H1 (cell line): ENCODE data around the gene SP7. TPM values are rescaled to one million over a fixed set of nuclear protein-coding genes. Genes with fewer than 3 reads are reported as not detected.

Experiments used
- ASH2L ChIP-seq: fragments of 200-600, 300-600 bp; sonication (generic); IDR thresholded peaks from one replicate; pipeline ENCODE4 v1.7.1; 2017; ENCODE audit warnings: low read length
- CBX8 ChIP-seq: fragments of 300-800, 300-1000 bp; sonication (generic); IDR thresholded peaks from 2 replicates; pipeline ENCODE4 v1.7.1; 2016; ENCODE audit warnings: low read depth, low read length, borderline replicate concordance
- CEBPB ChIP-seq: IDR thresholded peaks from 2 replicates; pipeline ENCODE4 v1.6.1; 2012; ENCODE audit warnings: low read depth, low read length
- CTBP2 ChIP-seq: IDR thresholded peaks from 2 replicates; pipeline ENCODE4 v1.7.0; 2011; ENCODE audit warnings: borderline replicate concordance, mild to moderate bottlenecking, moderate library complexity, mixed read lengths, low read length; ENCODE audit not compliant: insufficient read depth, insufficient read length
- EP300 ChIP-seq, 2 experiments: IDR thresholded peaks; 1 replicate in 1 of 2; 2 replicates in 1 of 2; pipeline ENCODE4 v1.6.1; 2011 to 2012; ENCODE audit warnings: low read depth in 2 of 2, low read length in 2 of 2, mild to moderate bottlenecking in 2 of 2, borderline replicate concordance in 1 of 2, inconsistent platforms in 1 of 2, moderate library complexity in 1 of 2
- MAFK ChIP-seq: IDR thresholded peaks from 2 replicates; pipeline ENCODE4 v1.6.1; 2012; ENCODE audit warnings: low read depth, mild to moderate bottlenecking, improper control_type of control experiment, low read length
- NANOG ChIP-seq: IDR thresholded peaks from 2 replicates; pipeline ENCODE4 v1.6.1; 2011; ENCODE audit warnings: low read length, low read depth, mild to moderate bottlenecking, inconsistent platforms; ENCODE audit not compliant: insufficient read depth, poor library complexity, severe bottlenecking
- PHF8 ChIP-seq: fragments of 200-600 bp; sonication (generic); conservative IDR thresholded peaks from 2 replicates; pipeline ENCODE4 v1.7.1; 2012; ENCODE audit warnings: low read depth, mild to moderate bottlenecking, inconsistent platforms, low read length, moderate library complexity
- RBBP5 ChIP-seq: IDR thresholded peaks from 2 replicates; pipeline ENCODE4 v1.7.1; 2012; ENCODE audit warnings: low read depth, mild to moderate bottlenecking, inconsistent platforms, low read length, moderate library complexity, borderline replicate concordance
- ZNF274 ChIP-seq: IDR thresholded peaks from 2 replicates; pipeline ENCODE4 v1.7.0; 2012; ENCODE audit warnings: low read length, borderline replicate concordance; ENCODE audit errors: extremely low read depth
- polyA plus RNA-seq, 7 experiments: library from polyadenylated mRNA; depleted of rRNA in 3 of 7; stranded (reverse) in 5 of 7; unstranded in 2 of 7; fragments of >200 nt in 5 of 7; fragments of 200-250 nt in 2 of 7; gene quantifications; 1 replicate in 5 of 7; 2 replicates in 1 of 7; 4 replicates in 1 of 7; pipeline versions ENCODE4 v1.2.1 to v1.2.3, GENCODE V29; 2011 to 2013; ENCODE audit warnings: missing spikeins in 2 of 7, mixed read lengths in 2 of 7
- total RNA-seq: library from RNA; stranded (reverse); fragmentation: NEBNext Ultra II Directional; extraction: Animal tissue kit (Norgen Biotek cat#: 25700); gene quantifications from 2 replicates; pipeline ENCODE4 v1.2.1, GENCODE V29; 2021
- TF ChIP-seq, protein P1 (sequence below), 3 experiments: IDR thresholded peaks; 1 replicate in 2 of 3; 2 replicates in 1 of 3; pipeline versions ENCODE4 v1.5.1 to v1.6.1; 2011; ENCODE audit warnings: low read length in 3 of 3, mild to moderate bottlenecking in 3 of 3, inconsistent platforms in 2 of 3, low read depth in 1 of 3, moderate library complexity in 1 of 3; ENCODE audit not compliant: insufficient read depth in 1 of 3; ENCODE audit errors: control extremely low read depth in 1 of 3
- TF ChIP-seq, protein P2 (sequence below): IDR thresholded peaks from 2 replicates; pipeline ENCODE4 v1.6.1; 2012; ENCODE audit warnings: low read length, inconsistent platforms

SP7 gene
- total and polyA plus RNA-seq, 2 of the 8 experiments (the other 6 are each of a cell fraction or from before 2014, with no cell fraction given) = 0.12 to 0.13 TPM

DNA sequence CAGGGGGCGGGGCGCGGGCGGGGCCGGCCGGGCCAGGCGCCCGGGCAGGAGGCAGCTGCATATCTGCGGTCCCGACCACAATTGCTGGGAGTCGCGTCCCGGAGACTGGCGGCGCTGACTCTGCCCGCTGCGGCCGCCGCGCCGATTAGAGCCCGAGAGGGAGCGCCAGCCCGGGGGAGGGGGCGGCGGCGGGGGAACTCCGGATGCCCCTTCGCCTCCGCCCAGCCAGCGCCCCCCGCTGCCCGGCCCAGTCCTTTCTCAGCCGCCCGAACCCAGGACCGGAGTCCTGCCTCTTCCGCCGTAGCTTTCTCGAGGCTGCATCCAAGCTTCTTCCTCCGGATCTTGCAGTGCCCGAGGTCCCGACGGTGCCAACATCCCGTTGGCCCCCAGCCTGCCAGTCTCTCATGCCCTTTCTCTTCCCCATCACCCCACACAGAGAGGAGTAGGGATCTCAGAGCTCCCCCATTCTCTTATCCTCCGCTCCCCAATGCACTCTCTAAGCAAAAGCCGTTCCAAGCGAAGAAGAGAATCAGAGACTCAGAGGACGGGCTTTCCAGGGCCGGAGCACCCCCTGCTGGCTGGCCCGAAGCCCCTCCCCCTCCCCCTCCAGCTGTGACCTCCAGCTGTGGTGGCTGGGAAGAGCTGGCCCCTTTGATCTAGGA, 8.8 kb upstream of the SP7 start (continued):
- TF ChIP-seq ZNF274 (no peak), ASH2L (peak; percentile 19), PHF8 (0 out of 2 replicates have a peak, but pooled peaks have one; percentile 47), MAFK (no peak), EP300 (IDR thresholded peaks at IDR 0.05; ENCODE audit: borderline replicate concordance in 1 of 2, low read depth in 2 of 2, low read length in 2 of 2) (no peak), NANOG (no peak), RBBP5 (0 out of 2 replicates have a peak, but pooled peaks have one; percentile 31), CEBPB (no peak), CTBP2 (peak; percentile 74), CBX8 (no peak)
- TF ChIP-seq, protein P1, sequence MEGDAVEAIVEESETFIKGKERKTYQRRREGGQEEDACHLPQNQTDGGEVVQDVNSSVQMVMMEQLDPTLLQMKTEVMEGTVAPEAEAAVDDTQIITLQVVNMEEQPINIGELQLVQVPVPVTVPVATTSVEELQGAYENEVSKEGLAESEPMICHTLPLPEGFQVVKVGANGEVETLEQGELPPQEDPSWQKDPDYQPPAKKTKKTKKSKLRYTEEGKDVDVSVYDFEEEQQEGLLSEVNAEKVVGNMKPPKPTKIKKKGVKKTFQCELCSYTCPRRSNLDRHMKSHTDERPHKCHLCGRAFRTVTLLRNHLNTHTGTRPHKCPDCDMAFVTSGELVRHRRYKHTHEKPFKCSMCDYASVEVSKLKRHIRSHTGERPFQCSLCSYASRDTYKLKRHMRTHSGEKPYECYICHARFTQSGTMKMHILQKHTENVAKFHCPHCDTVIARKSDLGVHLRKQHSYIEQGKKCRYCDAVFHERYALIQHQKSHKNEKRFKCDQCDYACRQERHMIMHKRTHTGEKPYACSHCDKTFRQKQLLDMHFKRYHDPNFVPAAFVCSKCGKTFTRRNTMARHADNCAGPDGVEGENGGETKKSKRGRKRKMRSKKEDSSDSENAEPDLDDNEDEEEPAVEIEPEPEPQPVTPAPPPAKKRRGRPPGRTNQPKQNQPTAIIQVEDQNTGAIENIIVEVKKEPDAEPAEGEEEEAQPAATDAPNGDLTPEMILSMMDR (IDR thresholded peaks at IDR 0.05; ENCODE audit: control extremely low read depth in 1 of 3, insufficient read depth in 1 of 3, low read depth in 1 of 3, low read length in 3 of 3) = peak in 2 of 3 experiments; percentile 12 to 24; a peak in 2 of 4 replicates
- TF ChIP-seq, protein P2, sequence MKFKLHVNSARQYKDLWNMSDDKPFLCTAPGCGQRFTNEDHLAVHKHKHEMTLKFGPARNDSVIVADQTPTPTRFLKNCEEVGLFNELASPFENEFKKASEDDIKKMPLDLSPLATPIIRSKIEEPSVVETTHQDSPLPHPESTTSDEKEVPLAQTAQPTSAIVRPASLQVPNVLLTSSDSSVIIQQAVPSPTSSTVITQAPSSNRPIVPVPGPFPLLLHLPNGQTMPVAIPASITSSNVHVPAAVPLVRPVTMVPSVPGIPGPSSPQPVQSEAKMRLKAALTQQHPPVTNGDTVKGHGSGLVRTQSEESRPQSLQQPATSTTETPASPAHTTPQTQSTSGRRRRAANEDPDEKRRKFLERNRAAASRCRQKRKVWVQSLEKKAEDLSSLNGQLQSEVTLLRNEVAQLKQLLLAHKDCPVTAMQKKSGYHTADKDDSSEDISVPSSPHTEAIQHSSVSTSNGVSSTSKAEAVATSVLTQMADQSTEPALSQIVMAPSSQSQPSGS = no peak
